Measurements from ENCODE around the gene CBARP. TPM values are rescaled to one million over a fixed set of nuclear protein-coding genes. Genes with fewer than 3 reads are reported as not detected.

The CBARP gene
- total and polyA plus RNA-seq, 2 of the 13 experiments (the other 11 are each of a cell fraction or from before 2014, with no cell fraction given), result 1.2 to 1.4 TPM

DNA sequence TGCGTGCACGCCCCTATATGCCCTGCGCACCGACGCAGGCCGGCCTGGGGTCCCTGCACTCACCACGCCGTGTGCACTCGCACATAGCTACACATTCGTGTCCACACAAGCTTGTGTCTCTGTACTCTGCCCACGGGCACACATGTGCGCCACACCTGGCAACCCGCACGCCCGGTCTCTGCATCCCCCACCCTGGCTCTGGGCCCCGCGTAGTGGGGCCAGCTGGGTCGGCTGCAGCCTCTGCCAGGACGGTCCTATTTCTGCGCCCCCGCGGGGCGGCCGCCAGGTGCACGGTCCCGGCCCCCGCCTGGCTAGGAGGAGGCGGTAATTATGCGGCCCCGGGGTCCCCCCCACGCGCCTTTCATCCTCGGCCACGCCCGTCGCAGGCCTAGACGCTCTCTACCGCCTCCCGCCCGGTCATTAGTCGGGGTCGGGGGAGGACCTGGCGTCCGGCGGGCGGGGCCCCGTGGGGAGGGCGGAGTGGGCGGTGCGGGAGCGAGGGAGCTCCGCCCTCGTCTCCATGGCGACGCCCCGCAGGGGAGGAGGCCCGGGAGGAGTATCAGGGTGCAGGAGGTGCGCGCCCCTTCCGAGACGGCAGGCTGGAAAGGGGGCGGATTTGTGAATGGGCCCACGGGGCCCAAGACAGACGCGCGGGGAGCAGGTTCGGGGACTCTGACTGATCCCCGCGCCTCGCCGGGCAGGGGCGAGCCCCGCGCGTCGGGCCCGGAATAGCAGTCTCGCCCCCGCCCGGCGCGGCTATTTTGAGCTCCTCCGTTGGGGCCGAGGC, 28.5 kb upstream of the CBARP start (continued):
- TF ChIP-seq, protein P1, sequence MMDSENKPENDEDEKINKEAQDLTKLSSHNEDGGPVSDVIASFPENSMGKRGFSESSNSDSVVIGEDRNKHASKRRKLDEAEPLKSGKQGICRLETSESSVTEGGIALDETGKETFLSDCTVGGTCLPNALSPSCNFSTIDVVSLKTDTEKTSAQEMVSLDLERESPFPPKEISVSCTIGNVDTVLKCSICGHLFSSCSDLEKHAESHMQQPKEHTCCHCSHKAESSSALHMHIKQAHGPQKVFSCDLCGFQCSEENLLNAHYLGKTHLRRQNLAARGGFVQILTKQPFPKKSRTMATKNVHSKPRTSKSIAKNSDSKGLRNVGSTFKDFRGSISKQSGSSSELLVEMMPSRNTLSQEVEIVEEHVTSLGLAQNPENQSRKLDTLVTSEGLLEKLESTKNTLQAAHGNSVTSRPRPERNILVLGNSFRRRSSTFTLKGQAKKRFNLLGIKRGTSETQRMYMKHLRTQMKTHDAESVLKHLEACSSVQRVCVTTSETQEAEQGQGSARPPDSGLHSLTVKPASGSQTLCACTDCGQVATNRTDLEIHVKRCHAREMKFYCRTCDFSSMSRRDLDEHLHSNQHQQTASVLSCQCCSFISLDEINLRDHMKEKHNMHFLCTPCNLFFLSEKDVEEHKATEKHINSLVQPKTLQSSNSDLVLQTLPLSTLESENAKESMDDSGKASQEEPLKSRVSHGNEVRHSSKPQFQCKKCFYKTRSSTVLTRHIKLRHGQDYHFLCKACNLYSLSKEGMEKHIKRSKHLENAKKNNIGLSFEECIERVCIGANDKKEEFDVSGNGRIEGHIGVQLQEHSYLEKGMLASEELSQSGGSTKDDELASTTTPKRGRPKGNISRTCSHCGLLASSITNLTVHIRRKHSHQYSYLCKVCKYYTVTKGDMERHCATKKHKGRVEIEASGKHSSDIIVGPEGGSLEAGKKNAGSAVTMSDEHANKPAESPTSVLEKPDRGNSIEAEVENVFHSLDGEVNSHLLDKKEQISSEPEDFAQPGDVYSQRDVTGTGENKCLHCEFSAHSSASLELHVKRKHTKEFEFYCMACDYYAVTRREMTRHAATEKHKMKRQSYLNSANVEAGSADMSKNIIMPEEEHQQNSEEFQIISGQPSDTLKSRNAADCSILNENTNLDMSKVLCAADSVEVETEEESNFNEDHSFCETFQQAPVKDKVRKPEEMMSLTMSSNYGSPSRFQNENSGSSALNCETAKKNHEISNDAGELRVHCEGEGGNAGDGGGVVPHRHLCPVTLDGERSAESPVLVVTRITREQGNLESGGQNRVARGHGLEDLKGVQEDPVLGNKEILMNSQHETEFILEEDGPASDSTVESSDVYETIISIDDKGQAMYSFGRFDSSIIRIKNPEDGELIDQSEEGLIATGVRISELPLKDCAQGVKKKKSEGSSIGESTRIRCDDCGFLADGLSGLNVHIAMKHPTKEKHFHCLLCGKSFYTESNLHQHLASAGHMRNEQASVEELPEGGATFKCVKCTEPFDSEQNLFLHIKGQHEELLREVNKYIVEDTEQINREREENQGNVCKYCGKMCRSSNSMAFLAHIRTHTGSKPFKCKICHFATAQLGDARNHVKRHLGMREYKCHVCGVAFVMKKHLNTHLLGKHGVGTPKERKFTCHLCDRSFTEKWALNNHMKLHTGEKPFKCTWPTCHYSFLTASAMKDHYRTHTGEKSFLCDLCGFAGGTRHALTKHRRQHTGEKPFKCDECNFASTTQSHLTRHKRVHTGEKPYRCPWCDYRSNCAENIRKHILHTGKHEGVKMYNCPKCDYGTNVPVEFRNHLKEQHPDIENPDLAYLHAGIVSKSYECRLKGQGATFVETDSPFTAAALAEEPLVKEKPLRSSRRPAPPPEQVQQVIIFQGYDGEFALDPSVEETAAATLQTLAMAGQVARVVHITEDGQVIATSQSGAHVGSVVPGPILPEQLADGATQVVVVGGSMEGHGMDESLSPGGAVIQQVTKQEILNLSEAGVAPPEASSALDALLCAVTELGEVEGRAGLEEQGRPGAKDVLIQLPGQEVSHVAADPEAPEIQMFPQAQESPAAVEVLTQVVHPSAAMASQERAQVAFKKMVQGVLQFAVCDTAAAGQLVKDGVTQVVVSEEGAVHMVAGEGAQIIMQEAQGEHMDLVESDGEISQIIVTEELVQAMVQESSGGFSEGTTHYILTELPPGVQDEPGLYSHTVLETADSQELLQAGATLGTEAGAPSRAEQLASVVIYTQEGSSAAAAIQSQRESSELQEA (CRISPR knock-in tag; IDR thresholded peaks at IDR 0.05; ENCODE audit: not compliant biosample characterization), result no peak
- TF ChIP-seq, protein P2, sequence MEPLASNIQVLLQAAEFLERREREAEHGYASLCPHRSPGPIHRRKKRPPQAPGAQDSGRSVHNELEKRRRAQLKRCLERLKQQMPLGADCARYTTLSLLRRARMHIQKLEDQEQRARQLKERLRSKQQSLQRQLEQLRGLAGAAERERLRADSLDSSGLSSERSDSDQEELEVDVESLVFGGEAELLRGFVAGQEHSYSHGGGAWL (CRISPR knock-in tag; IDR thresholded peaks at IDR 0.05), result no peak; the same call in none of the 2 replicates
- peak; percentile 77 for TF ChIP-seq FOSL2 (CRISPR knock-in tag; IDR thresholded peaks at IDR 0.05)
- TF ChIP-seq ZKSCAN5 (CRISPR knock-in tag; IDR thresholded peaks at IDR 0.05), result no peak
- TF ChIP-seq, protein P3, sequence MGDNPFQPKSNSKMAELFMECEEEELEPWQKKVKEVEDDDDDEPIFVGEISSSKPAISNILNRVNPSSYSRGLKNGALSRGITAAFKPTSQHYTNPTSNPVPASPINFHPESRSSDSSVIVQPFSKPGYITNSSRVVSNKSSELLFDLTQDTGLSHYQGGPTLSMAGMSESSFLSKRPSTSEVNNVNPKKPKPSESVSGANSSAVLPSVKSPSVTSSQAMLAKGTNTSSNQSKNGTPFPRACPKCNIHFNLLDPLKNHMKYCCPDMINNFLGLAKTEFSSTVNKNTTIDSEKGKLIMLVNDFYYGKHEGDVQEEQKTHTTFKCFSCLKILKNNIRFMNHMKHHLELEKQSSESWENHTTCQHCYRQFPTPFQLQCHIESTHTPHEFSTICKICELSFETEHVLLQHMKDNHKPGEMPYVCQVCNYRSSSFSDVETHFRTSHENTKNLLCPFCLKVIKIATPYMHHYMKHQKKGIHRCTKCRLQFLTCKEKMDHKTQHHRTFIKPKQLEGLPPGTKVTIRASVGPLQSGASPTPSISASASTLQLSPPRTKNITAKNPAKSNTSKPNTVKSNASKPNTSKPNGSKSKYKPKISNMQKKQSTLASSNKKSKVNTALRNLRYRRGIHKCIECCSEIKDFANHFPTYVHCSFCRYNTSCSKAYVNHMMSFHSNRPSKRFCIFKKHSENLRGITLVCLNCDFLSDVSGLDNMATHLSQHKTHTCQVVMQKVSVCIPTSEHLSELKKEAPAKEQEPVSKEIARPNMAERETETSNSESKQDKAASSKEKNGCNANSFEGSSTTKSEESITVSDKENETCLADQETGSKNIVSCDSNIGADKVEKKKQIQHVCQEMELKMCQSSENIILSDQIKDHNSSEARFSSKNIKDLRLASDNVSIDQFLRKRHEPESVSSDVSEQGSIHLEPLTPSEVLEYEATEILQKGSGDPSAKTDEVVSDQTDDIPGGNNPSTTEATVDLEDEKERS (CRISPR knock-in tag; IDR thresholded peaks at IDR 0.05), result no peak
- TF ChIP-seq RBFOX2 (IDR thresholded peaks at IDR 0.05; ENCODE audit: low read depth, low read length), result peak; percentile 79
- TF ChIP-seq, protein P4, sequence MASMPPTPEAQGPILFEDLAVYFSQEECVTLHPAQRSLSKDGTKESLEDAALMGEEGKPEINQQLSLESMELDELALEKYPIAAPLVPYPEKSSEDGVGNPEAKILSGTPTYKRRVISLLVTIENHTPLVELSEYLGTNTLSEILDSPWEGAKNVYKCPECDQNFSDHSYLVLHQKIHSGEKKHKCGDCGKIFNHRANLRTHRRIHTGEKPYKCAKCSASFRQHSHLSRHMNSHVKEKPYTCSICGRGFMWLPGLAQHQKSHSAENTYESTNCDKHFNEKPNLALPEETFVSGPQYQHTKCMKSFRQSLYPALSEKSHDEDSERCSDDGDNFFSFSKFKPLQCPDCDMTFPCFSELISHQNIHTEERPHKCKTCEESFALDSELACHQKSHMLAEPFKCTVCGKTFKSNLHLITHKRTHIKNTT (CRISPR knock-in tag; IDR thresholded peaks at IDR 0.05), result no peak
- no peak for TF ChIP-seq NRL (CRISPR knock-in tag; IDR thresholded peaks at IDR 0.05; ENCODE audit: borderline replicate concordance)
- peak; percentile 22 for TF ChIP-seq ZEB1 (IDR thresholded peaks at IDR 0.05; ENCODE audit: insufficient replicate concordance, low read depth)
- TF ChIP-seq ZNF557 (CRISPR knock-in tag; IDR thresholded peaks at IDR 0.05), result no peak
- no peak; the same call in 1 of the 2 replicates for TF ChIP-seq HDAC2 (CRISPR knock-in tag; IDR thresholded peaks at IDR 0.05)
- TF ChIP-seq NFIC (IDR thresholded peaks at IDR 0.05; ENCODE audit: low read length), result no peak
- TF ChIP-seq ZNF747 (CRISPR knock-in tag; IDR thresholded peaks at IDR 0.05; ENCODE audit: borderline replicate concordance), result peak; percentile 67; the same call in 1 of the 2 replicates
- TF ChIP-seq, protein P5, sequence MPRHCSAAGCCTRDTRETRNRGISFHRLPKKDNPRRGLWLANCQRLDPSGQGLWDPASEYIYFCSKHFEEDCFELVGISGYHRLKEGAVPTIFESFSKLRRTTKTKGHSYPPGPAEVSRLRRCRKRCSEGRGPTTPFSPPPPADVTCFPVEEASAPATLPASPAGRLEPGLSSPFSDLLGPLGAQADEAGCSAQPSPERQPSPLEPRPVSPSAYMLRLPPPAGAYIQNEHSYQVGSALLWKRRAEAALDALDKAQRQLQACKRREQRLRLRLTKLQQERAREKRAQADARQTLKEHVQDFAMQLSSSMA (CRISPR knock-in tag; IDR thresholded peaks at IDR 0.05), result 0 out of 2 replicates have a peak, but pooled peaks have one; percentile 15
- TF ChIP-seq PLRG1 (conservative IDR thresholded peaks at IDR 0.05), result no peak
